Activated T-helper 17 cell treated with anti-CD3 and anti-CD28 coated beads, Interleukin-2, amount 50 U/mL, for 72 hours (primary cell): ENCODE measurements around the gene MAP2K3. TPM values are rescaled to one million over a fixed set of nuclear protein-coding genes. Genes with fewer than 3 reads are reported as not detected.
"Not testable (repeated sequence)": the region's sequence is repeated elsewhere in the genome, so short reads cannot be mapped to it uniquely, and the experiment has no call there.

Source experiments
- ATAC-seq: fragments of 150-1000 bp; cut with Tn5 transposase; replicated peaks from 2 replicates; pipeline ENCODE4 v1.10.0; 2021; ENCODE audit warnings: mild to moderate bottlenecking, moderate library complexity
- H3K27ac Mint-ChIP-seq: one replicate; pipeline ENCODE4 v1.8.0; 2022; ENCODE audit warnings: mixed read lengths
- H3K27me3 Mint-ChIP-seq: one replicate; pipeline ENCODE4 v1.8.0; 2022; ENCODE audit warnings: mixed read lengths
- H3K36me3 Mint-ChIP-seq: one replicate; pipeline ENCODE4 v1.8.0; 2022; ENCODE audit warnings: low read depth, mild to moderate bottlenecking, mixed read lengths
- H3K4me1 Mint-ChIP-seq: one replicate; pipeline ENCODE4 v1.8.0; 2022; ENCODE audit warnings: mixed read lengths
- H3K4me3 Mint-ChIP-seq: one replicate; pipeline ENCODE4 v1.8.0; 2022; ENCODE audit warnings: mild to moderate bottlenecking, mixed read lengths
- H3K9me3 Mint-ChIP-seq: one replicate; pipeline ENCODE4 v1.8.0; 2022; ENCODE audit warnings: mixed read lengths
- total RNA-seq, 2 donors: library from RNA; stranded (reverse); gene quantifications; one replicate each; pipeline ENCODE4 v1.2.3, GENCODE V29; 2022

Gene MAP2K3
- total RNA-seq, 2 donors from 2014 or later: 107 to 112 TPM

- H3K4me3 Mint-ChIP-seq: no peak overlapping the region
- peaks cover 96% of the 10 kb centered on the region for H3K36me3 Mint-ChIP-seq
- H3K4me1 Mint-ChIP-seq: no peaks in the 10 kb centered on the region
- H3K9me3 Mint-ChIP-seq: no peaks in the 10 kb centered on the region
- peak overlapping the region; percentile 5 for H3K27ac Mint-ChIP-seq
- ATAC-seq: no peak
- H3K27me3 Mint-ChIP-seq: no peaks in the 10 kb centered on the region
These were observed 18.4 kb downstream of the MAP2K3 start for GRCh38 chr17:21302711-21303425.

DNA sequence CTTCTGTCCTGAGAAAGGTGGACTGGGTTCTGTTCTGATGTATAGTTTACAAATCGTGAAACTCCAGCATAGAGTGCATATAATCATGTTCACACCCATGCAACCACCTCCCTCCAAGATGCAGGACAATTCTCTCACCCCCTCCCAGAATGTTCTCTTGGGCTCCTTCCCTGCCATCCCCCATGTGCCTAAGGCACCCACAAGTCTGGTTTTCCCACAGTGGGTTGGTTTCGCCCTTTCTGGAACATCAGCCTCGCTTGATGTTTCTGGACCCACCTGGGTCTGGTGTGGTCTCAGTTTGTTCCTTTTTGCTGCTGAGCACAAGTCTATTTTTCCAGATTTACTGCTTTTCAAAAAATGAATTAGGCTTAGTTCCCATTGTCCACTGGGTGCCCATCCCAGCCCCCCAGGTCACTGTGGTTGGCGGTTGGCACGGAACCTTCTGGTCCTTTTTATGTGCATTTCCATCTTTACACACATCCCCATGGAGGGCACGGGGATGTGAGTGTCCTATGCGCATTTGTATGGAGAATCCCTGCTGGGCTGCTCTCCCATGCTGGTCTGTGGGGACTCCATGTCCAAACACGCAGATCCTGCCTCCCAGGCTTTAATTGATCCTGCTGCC is 19.0 kb downstream of the MAP2K3 start:
- no peak for ATAC-seq
- H3K27ac Mint-ChIP-seq: peak overlapping the region; percentile 5
- H3K4me3 Mint-ChIP-seq: no peak overlapping the region
- no peaks in the 10 kb centered on the region for H3K9me3 Mint-ChIP-seq
- H3K27me3 Mint-ChIP-seq: no peaks in the 10 kb centered on the region
- H3K36me3 Mint-ChIP-seq: peaks cover 96% of the 10 kb centered on the region
- no peaks in the 10 kb centered on the region for H3K4me1 Mint-ChIP-seq

- ATAC-seq: no peak
These were observed 19.6 kb downstream of the MAP2K3 start for GRCh38 chr17:21304091-21304490.

DNA sequence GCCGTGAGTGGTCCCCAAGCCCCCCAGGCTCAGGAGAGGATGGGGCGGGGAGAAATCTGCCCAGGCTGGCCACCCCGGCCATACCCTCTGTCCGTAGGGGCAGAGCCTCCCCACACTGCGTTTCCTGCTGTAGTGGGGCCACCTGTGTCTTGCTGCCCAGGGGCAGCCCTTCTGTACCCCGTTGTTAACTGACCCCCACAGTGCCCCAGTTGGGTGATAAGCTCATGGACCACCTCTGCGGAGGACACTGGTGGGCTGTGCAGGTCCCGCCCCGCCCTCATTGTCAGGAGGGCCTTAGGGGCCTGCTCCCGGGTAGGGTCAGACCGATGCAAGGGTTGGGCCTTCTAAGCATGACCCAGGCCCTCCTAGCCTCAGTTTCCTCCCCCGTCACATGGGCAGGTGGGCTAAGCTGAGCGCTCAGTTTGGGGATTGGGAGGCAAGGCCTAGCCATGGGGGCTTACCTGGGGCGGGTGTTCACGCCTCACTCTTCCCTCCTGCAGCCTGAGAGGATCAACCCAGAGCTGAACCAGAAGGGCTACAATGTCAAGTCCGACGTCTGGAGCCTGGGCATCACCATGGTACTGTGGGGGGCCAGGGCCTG is 20.1 kb downstream of the MAP2K3 start:
- ATAC-seq, H3K4me1 Mint-ChIP-seq, H3K4me3 Mint-ChIP-seq, H3K9me3 Mint-ChIP-seq, H3K27ac Mint-ChIP-seq, H3K27me3 Mint-ChIP-seq: not testable (repeated sequence)
- peaks cover 95% of the 10 kb centered on the region for H3K36me3 Mint-ChIP-seq

More at GRCh38 chr17:21304091-21304490, 19.6 kb downstream of the MAP2K3 start:
- Mint-ChIP-seq H3K4me3 (no peak overlapping the region), H3K27me3 (no peaks in the 10 kb centered on the region), H3K27ac (no peak overlapping the region), H3K36me3 (peaks cover 96% of the 10 kb centered on the region), H3K9me3 (no peaks in the 10 kb centered on the region), H3K4me1 (no peaks in the 10 kb centered on the region)

DNA sequence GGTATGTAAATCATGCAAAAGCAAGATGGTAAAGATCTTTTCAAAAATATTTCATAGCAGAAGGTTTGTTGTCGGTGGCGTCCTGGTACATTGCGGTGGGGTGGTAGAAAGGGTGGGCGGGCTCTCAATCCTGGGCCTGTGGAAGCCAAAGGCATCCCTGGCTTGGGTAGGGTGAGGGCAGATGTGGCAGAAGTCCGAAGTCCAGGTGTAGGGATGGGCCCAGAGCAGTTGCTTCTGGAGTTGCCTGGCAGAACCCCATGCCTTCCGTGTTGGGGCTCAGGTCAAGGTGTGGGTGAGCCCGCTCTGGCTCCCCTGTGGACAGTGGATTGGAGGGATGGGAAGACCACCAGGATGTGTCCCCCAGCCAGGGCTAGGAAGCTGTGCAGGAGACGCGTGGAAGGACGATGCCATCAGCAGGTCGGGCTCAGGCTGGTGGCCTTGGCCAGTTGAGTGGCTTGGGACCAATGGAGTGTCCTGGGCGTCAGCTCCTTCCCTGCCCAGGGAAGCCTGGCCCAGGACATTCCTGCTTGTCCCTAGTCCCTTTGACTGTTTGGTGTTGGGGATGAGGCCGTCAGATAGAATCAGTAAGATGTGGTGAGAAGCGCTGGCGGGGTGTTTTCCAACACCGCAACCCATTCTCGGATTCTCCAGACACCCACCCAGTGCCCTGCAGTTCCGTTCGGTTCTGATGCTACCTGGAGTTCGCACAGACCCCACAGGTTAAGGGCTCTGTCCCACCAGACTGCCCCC is 21.1 kb downstream of the MAP2K3 start:
- not testable (repeated sequence) for ATAC-seq, H3K4me3 Mint-ChIP-seq, H3K9me3 Mint-ChIP-seq, H3K27ac Mint-ChIP-seq, H3K4me1 Mint-ChIP-seq, H3K27me3 Mint-ChIP-seq
- H3K36me3 Mint-ChIP-seq: peaks cover 95% of the 10 kb centered on the region

- H3K36me3 Mint-ChIP-seq: peaks cover 94% of the 10 kb centered on the region
- H3K4me3 Mint-ChIP-seq: not testable (repeated sequence)
These were observed 22.2 kb downstream of the MAP2K3 start for GRCh38 chr17:21306611-21307272.

DNA sequence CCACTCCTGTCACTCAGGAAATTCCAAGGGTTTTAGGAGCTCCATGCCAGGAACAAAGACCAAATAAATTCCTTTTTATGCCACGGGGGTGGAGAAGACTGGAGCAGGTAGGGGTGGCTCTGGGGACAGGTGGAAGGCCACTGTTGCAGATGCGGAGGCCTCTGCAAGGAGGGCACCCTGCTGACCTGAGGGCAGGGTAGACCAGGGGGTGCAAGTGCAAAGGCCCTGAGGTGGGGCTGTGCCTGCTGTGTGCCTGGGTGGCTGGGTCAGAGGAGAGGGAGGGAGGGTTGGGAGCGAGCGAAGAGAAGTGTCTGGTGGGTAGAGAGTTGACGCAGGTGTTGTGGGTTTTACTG is 22.7 kb downstream of the MAP2K3 start:
- peaks cover 94% of the 10 kb centered on the region for H3K36me3 Mint-ChIP-seq
- ATAC-seq, H3K9me3 Mint-ChIP-seq, H3K27me3 Mint-ChIP-seq, H3K4me1 Mint-ChIP-seq, H3K4me3 Mint-ChIP-seq, H3K27ac Mint-ChIP-seq: not testable (repeated sequence)

More at GRCh38 chr17:21306611-21307272, 22.2 kb downstream of the MAP2K3 start:
- not testable (repeated sequence) for H3K9me3 Mint-ChIP-seq, H3K4me1 Mint-ChIP-seq, H3K27me3 Mint-ChIP-seq, H3K27ac Mint-ChIP-seq, ATAC-seq

DNA sequence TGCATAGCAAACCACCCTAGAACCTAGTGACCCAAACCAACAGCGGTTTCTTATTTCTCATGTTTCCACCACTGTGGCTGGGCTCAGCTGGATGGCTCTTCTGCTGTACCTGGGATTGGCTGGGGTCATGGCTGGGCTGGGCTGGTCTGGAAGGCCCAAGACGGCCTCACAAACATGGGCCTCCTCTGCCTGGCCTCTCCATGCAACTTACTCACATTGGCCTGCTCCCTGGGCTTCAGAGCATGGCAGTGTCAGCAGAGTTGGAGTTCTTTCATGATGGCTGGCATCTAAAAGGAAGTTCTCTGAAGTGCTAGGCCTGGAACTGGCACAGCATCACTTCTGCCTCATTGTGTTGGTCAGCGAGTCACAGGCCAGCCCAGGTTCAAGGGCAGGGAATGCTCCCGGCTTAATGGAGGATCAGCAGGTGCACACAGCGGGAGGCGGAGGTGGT is 24.4 kb downstream of the MAP2K3 start:
- not testable (repeated sequence) for H3K4me3 Mint-ChIP-seq, ATAC-seq, H3K27ac Mint-ChIP-seq, H3K9me3 Mint-ChIP-seq, H3K27me3 Mint-ChIP-seq, H3K4me1 Mint-ChIP-seq
- peaks cover 94% of the 10 kb centered on the region for H3K36me3 Mint-ChIP-seq

GRCh38 chr17:21310061-21310765 is 25.7 kb downstream of the MAP2K3 start:
- H3K27ac Mint-ChIP-seq, H3K9me3 Mint-ChIP-seq, H3K27me3 Mint-ChIP-seq, H3K4me3 Mint-ChIP-seq, H3K4me1 Mint-ChIP-seq, ATAC-seq: not testable (repeated sequence)
- H3K36me3 Mint-ChIP-seq: peaks cover 82% of the 10 kb centered on the region

DNA sequence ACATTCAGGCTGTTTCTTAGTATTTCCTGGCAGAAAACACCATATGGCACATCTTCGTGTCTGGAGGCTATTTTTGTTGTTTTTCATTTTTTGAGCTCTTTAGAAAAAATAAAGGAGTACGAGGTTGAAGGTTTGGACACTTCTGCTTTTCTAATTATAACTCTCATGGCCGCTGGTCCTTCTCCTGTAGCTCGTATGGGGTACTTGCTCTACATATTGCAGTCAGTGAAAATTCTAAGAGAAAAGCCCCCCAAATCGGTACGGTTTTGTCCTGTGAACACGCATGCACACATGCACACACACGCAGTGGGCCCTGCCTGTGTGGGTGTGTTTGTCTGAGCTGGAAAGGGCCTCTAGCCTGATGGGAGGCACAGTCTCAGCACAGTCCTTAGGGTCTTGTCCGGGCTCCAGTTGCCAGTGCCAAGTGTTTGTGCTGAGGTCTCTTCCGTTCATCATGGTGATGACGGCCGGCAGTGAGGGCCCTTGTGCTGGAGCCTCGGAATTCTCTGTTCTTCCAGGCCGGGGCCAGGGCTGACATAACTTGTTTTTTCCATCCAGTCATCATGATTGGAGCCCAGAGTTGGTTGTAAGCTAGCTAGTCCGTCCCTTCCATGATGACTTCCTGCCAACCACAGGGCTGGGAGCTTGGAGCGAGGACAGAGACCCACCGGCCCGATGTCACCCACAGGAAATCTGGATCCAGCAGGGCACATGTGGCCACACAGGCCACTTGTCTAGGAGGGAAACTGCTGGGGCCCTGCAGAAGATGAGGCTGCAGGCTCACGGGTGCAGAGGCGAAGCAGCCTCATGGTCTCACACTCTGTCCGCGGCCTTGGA is 26.5 kb downstream of the MAP2K3 start:
- ATAC-seq, H3K27ac Mint-ChIP-seq, H3K4me1 Mint-ChIP-seq, H3K4me3 Mint-ChIP-seq, H3K9me3 Mint-ChIP-seq, H3K27me3 Mint-ChIP-seq: not testable (repeated sequence)
- H3K36me3 Mint-ChIP-seq: peaks cover 74% of the 10 kb centered on the region

DNA sequence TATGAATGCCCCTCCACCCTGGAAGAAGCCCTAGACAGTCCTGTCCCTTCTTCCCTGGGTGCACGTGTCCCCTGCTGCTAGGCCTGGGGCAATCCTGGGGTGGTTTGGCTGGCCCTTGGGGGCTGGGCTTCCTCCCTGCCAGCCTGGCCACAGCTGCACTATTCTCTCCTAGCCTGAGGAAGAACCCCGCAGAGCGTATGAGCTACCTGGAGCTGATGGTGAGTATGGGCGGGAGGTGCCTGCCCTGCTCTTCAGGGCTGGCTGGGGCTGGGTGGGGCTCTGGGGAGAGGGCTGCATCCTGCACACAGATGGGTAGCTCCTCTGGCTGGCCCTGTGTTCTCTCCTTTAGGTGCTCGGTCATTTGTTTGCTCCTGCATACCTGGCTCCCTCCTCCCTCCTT is 28.8 kb downstream of the MAP2K3 start:
- peak overlapping the region; percentile 56 for H3K27ac Mint-ChIP-seq
- H3K36me3 Mint-ChIP-seq: peaks cover 55% of the 10 kb centered on the region
- H3K27me3 Mint-ChIP-seq: no peaks in the 10 kb centered on the region
- no peaks in the 10 kb centered on the region for H3K9me3 Mint-ChIP-seq
- no peaks in the 10 kb centered on the region for H3K4me1 Mint-ChIP-seq
- H3K4me3 Mint-ChIP-seq: no peak overlapping the region
- no peak for ATAC-seq

GRCh38 chr17:21313761-21314160 is 29.2 kb downstream of the MAP2K3 start:
- H3K4me1 Mint-ChIP-seq, H3K9me3 Mint-ChIP-seq, H3K4me3 Mint-ChIP-seq, ATAC-seq, H3K27me3 Mint-ChIP-seq: not testable (repeated sequence)
- peaks cover 51% of the 10 kb centered on the region for H3K36me3 Mint-ChIP-seq
- H3K27ac Mint-ChIP-seq: peak overlapping the region; percentile 56

DNA sequence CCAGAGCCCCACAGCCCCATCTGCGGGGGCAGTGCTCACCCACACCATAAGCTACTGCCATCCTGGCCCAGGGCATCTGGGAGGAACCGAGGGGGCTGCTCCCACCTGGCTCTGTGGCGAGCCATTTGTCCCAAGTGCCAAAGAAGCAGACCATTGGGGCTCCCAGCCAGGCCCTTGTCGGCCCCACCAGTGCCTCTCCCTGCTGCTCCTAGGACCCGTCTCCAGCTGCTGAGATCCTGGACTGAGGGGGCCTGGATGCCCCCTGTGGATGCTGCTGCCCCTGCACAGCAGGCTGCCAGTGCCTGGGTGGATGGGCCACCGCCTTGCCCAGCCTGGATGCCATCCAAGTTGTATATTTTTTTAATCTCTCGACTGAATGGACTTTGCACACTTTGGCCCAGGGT is 29.8 kb downstream of the MAP2K3 start:
- H3K36me3 Mint-ChIP-seq: peaks cover 46% of the 10 kb centered on the region
- H3K4me3 Mint-ChIP-seq, ATAC-seq, H3K27me3 Mint-ChIP-seq, H3K27ac Mint-ChIP-seq, H3K9me3 Mint-ChIP-seq, H3K4me1 Mint-ChIP-seq: not testable (repeated sequence)
